PC-9 (cell line): ENCODE data around the gene CLCN5. TPM values are rescaled to one million over a fixed set of nuclear protein-coding genes. Genes with fewer than 3 reads are reported as not detected.

Experiments
- BruUV-seq: library from RNA; stranded (reverse); fragments of 400-500 nt; replicated peaks from 2 replicates; lab custom pipeline; 2021; lab: Mats Ljungman, UMichigan
- CTCF ChIA-PET: fragments of 300-600 bp; sonication (Branson Sonifier 250); formaldehyde crosslinking; loops from one replicate; lab custom pipeline; 2022; ENCODE audit warnings: antibody characterized with exemption; lab: Charles Lee
- POLR2A ChIA-PET: fragments of 300-600 bp; sonication (Branson Sonifier 250); formaldehyde crosslinking; loops from one replicate; lab custom pipeline; 2022; ENCODE audit warnings: antibody characterized with exemption; ENCODE audit not compliant: unreplicated experiment; lab: Charles Lee
- DNase-seq, 2 experiments: peaks; one replicate each; pipeline versions ENCODE4 v3.0.0 to v3.0.0-alpha.2; 2015 to 2022; ENCODE audit warnings: mixed read lengths in 1 of 2
- H2AFZ ChIP-seq: fragments of 200-600 bp; sonication (generic); 2 replicates; pipeline ENCODE4 v1.8.1; 2017; ENCODE audit warnings: antibody characterized with exemption
- H3F3A ChIP-seq: fragments of 200-600 bp; sonication (generic); 2 replicates; pipeline ENCODE4 v1.8.1; 2017; ENCODE audit warnings: antibody characterized with exemption, mild to moderate bottlenecking, low read depth; ENCODE audit not compliant: insufficient read depth
- H3K27ac ChIP-seq: fragments of 200-600 bp; sonication (generic); 2 replicates; pipeline ENCODE4 v1.6.1; 2016; ENCODE audit warnings: mixed run types
- H3K27me3 ChIP-seq: fragments of 200-600 bp; sonication (generic); 2 replicates; pipeline ENCODE4 v1.6.1; 2016; ENCODE audit warnings: low read depth, mixed run types; ENCODE audit not compliant: insufficient read depth
- H3K36me3 ChIP-seq: fragments of 200-600 bp; sonication (generic); 2 replicates; pipeline ENCODE4 v1.6.1; 2016; ENCODE audit warnings: low read depth, mixed run types
- H3K4me1 ChIP-seq: fragments of 200-600 bp; sonication (generic); replicated peaks from 2 replicates; pipeline ENCODE4 v1.6.1; 2016; ENCODE audit warnings: mixed run types; ENCODE audit not compliant: insufficient read depth
- H3K4me2 ChIP-seq: fragments of 200-600 bp; sonication (generic); 2 replicates; pipeline ENCODE4 v1.6.1; 2017; ENCODE audit warnings: mixed run types
- H3K4me3 ChIP-seq: fragments of 200-600 bp; sonication (generic); 2 replicates; pipeline ENCODE4 v1.6.1; 2016; ENCODE audit warnings: mixed run types
- H3K79me2 ChIP-seq: fragments of 200-600 bp; sonication (generic); 2 replicates; pipeline ENCODE4 v1.6.1; 2017; ENCODE audit warnings: low read depth, mixed run types
- H3K9me2 ChIP-seq: fragments of 200-600 bp; sonication (generic); 2 replicates; pipeline ENCODE4 v1.8.1; 2017; ENCODE audit warnings: mild to moderate bottlenecking; ENCODE audit not compliant: insufficient read depth
- H3K9me3 ChIP-seq: fragments of 200-600 bp; sonication (generic); 2 replicates; pipeline ENCODE4 v1.8.1; 2016; ENCODE audit warnings: low read depth; ENCODE audit not compliant: insufficient read depth
- H4K20me1 ChIP-seq: fragments of 200-600 bp; sonication (generic); 2 replicates; pipeline ENCODE4 v1.8.1; 2017; ENCODE audit not compliant: insufficient read depth
- CTCF ChIP-seq: fragments of 200-600 bp; sonication (generic); conservative IDR thresholded peaks from 2 replicates; pipeline ENCODE4 v1.6.1; 2017; ENCODE audit warnings: mixed run types, antibody characterized with exemption, mild to moderate bottlenecking, moderate library complexity
- EZH2 ChIP-seq: fragments of 200-600 bp; sonication (generic); IDR thresholded peaks from 2 replicates; pipeline ENCODE4 v1.8.0; 2017; ENCODE audit warnings: antibody characterized with exemption, low read depth
- intact Hi-C: fragments of 100-400 bp; cut with micrococcal nuclease; formaldehyde crosslinking; loops from one replicate; pipeline ENCODE4 v1.10.0; 2022; ENCODE audit not compliant: unreplicated experiment
- total RNA-seq: library from RNA; stranded (reverse); gene quantifications from 2 replicates; pipeline ENCODE4 v1.2.3, GENCODE V29; 2021

The CLCN5 gene
- total RNA-seq, 1 experiment from 2014 or later = 0.94 TPM

DNA sequence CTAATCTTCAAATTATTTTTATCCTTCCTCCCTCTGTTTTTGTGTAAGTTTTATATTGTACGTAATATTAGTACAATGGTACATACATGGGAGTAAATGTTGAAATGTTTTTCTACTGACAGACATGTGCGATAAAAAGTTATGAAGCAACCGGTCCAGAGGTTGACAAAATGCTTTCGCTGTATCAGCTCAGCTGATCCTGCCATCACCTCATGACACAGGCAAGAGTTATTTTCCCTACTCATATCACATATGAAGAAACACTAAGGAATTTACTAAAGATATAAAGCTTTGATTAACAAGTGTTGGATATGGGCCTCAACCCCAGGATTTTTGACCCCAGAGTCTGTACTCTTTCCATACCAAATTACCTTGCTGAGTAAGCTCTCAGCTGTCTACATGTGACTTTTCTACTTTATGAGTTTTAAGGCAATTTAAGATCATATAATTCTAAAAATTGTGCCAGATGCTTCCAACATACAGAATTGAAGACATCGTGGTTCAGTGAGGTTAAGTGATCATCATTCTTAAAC, 50.0 kb downstream of the CLCN5 start:
- ChIA-PET POLR2A (no interaction called here), CTCF (no interaction called here)
- Histone ChIP-seq H3K79me2 (no peaks in the 10 kb centered on the region), H3K4me1 (no peaks in the 10 kb centered on the region), H3K27me3 (no peaks in the 10 kb centered on the region), H3K9me3 (no peaks in the 10 kb centered on the region), H3F3A (no peaks in the 10 kb centered on the region), H3K9me2 (no peaks in the 10 kb centered on the region), H3K4me2 (no peak overlapping the region), H4K20me1 (no peaks in the 10 kb centered on the region), H3K27ac (no peak overlapping the region), H2AFZ (no peak overlapping the region), H3K36me3 (no peaks in the 10 kb centered on the region), H3K4me3 (no peak overlapping the region)
- no TSS peak for BruUV-seq
- no peak for DNase-seq
- intact Hi-C loops = no loop called here
- no peak for TF ChIP-seq EZH2
- TF ChIP-seq CTCF = no peak

- Histone ChIP-seq H4K20me1 (no peaks in the 10 kb centered on the region), H3K79me2 (no peaks in the 10 kb centered on the region), H3K36me3 (no peaks in the 10 kb centered on the region), H3K27me3 (no peaks in the 10 kb centered on the region), H3K4me3 (no peak overlapping the region), H3F3A (no peaks in the 10 kb centered on the region), H3K9me2 (no peaks in the 10 kb centered on the region), H3K4me1 (no peaks in the 10 kb centered on the region), H3K9me3 (no peaks in the 10 kb centered on the region), H3K4me2 (no peak overlapping the region), H3K27ac (no peak overlapping the region), H2AFZ (no peak overlapping the region)
- intact Hi-C loops = no loop called here
- no TSS peak for BruUV-seq
- no peak for DNase-seq
- ChIA-PET POLR2A (no interaction called here), CTCF (no interaction called here)
- TF ChIP-seq CTCF (no peak), EZH2 (no peak)
Observed at GRCh38 chrX:49976682-49977197, 54.3 kb downstream of the CLCN5 start.

GRCh38 chrX:49977319-49978090, 55.1 kb downstream of the CLCN5 start:
- ChIA-PET POLR2A (no interaction called here), CTCF (no interaction called here)
- no peak overlapping the region for H3K4me3 ChIP-seq
- no peaks in the 10 kb centered on the region for H3K36me3 ChIP-seq
- H2AFZ ChIP-seq = no peak overlapping the region
- BruUV-seq = no TSS peak
- intact Hi-C loops = no loop called here
- H4K20me1 ChIP-seq = no peaks in the 10 kb centered on the region
- no peaks in the 10 kb centered on the region for H3K9me3 ChIP-seq
- no peaks in the 10 kb centered on the region for H3K4me1 ChIP-seq
- H3K79me2 ChIP-seq = no peaks in the 10 kb centered on the region
- no peak overlapping the region for H3K4me2 ChIP-seq
- no peaks in the 10 kb centered on the region for H3K9me2 ChIP-seq
- no peaks in the 10 kb centered on the region for H3K27me3 ChIP-seq
- no peaks in the 10 kb centered on the region for H3F3A ChIP-seq
- DNase-seq = no peak
- no peak for TF ChIP-seq CTCF
- no peak for TF ChIP-seq EZH2
- H3K27ac ChIP-seq = no peak overlapping the region
